Lung (tissue), 12 donors: ENCODE data around the gene TBX2. TPM values are rescaled to one million over a fixed set of nuclear protein-coding genes. Genes with fewer than 3 reads are reported as not detected.

Experiments used
- ATAC-seq: fragments of 200-7000 bp; cut with Tn5 transposase; one replicate; pipeline ENCODE4 v1.9.1; 2020; ENCODE audit warnings: moderate number of reproducible peaks; ENCODE audit not compliant: insufficient read depth, low FRiP score
- DNase-seq, 3 donors: peaks; one replicate each; pipeline ENCODE4 v3.0.0-alpha.2; 2013 to 2017
- H3K27ac ChIP-seq, 2 donors: one replicate each; pipeline ENCODE4 v1.5.1; 2013; ENCODE audit warnings: mild to moderate bottlenecking in 2 of 2, moderate library complexity in 2 of 2, control low read depth in 1 of 2, inconsistent platforms in 1 of 2, low read depth in 1 of 2, low read length in 1 of 2
- H3K27me3 ChIP-seq, 3 donors: one replicate each; pipeline ENCODE4 v1.5.1; 2013; ENCODE audit warnings: low read length in 2 of 3; ENCODE audit not compliant: control insufficient read depth in 3 of 3, insufficient read depth in 3 of 3
- H3K36me3 ChIP-seq, 4 donors: one replicate each; pipeline ENCODE4 v1.5.1; 2013; ENCODE audit warnings: low read length in 4 of 4, mild to moderate bottlenecking in 1 of 4, moderate library complexity in 1 of 4; ENCODE audit not compliant: control insufficient read depth in 4 of 4, insufficient read depth in 4 of 4
- H3K4me1 ChIP-seq, 5 donors: one replicate each; pipeline ENCODE4 v1.5.1; 2013; ENCODE audit warnings: low read length in 5 of 5, mild to moderate bottlenecking in 2 of 5, moderate library complexity in 1 of 5; ENCODE audit not compliant: control insufficient read depth in 5 of 5, insufficient read depth in 5 of 5
- H3K4me3 ChIP-seq: one replicate; pipeline ENCODE4 v1.5.1; 2013; ENCODE audit warnings: mild to moderate bottlenecking, control low read depth, moderate library complexity
- H3K9ac ChIP-seq, 2 donors: one replicate each; pipeline ENCODE4 v1.5.1; 2013; ENCODE audit warnings: low read length in 2 of 2, control low read depth in 1 of 2; ENCODE audit not compliant: insufficient read depth in 1 of 2
- H3K9me3 ChIP-seq, 4 donors: one replicate each; pipeline ENCODE4 v1.5.1; 2013; ENCODE audit warnings: low read length in 3 of 4, mild to moderate bottlenecking in 1 of 4, moderate library complexity in 1 of 4; ENCODE audit not compliant: control insufficient read depth in 4 of 4, insufficient read depth in 3 of 4
- WGBS, 2 donors: extraction: QIAGEN DNeasy Blood & Tissue Kit; methylation state at CpG; one replicate each; pipeline ENCODE4 v1.1.7; 2013; 5-methylcytosine and 5-hydroxymethylcytosine counted together
- polyA plus RNA-seq, 2 donors: library from polyadenylated mRNA; stranded (reverse); fragments of 200-250 nt; gene quantifications; one replicate each; pipeline ENCODE4 v1.2.1, GENCODE V29; 2013
- total RNA-seq, 2 donors: library from RNA; depleted of rRNA in 1 of 2; stranded (reverse); fragments of >200 nt in 1 of 2; gene quantifications; one replicate each; pipeline ENCODE4 v1.2.1, GENCODE V29; 2014 to 2021
- TF ChIP-seq, protein P1 (sequence below): IDR thresholded peaks from 2 replicates; pipeline ENCODE4 v1.5.1; 2012; ENCODE audit warnings: mild to moderate bottlenecking; ENCODE audit errors: control extremely low read depth, extremely low read depth
- donor health status: control.
- donor health status: control.
- donor health status: Bipolar disorder and iron deficiency.
- donor health status: healthy.
- donor health status: DM: yes; HTN: yes; CAD: no.

Gene TBX2
- total and polyA plus RNA-seq, 4 donors, result 44.5 to 155 (median 79.2) TPM

GRCh38 chr17:61422116-61422799 lies 22.6 kb downstream of the TBX2 start:
- Histone ChIP-seq H3K4me1 (peaks cover 0 to 14% (median 1%) of the 10 kb centered on the region in 5 donors), H3K4me3 (no peak overlapping the region), H3K27me3 (peaks cover 0 to 7% (median 4%) of the 10 kb centered on the region in 3 donors), H3K36me3 (no peaks in the 10 kb centered on the region), H3K27ac (no peak overlapping the region), H3K9ac (no peak overlapping the region), H3K9me3 (no peaks in the 10 kb centered on the region)
- no peak for DNase-seq
- TF ChIP-seq, protein P1, sequence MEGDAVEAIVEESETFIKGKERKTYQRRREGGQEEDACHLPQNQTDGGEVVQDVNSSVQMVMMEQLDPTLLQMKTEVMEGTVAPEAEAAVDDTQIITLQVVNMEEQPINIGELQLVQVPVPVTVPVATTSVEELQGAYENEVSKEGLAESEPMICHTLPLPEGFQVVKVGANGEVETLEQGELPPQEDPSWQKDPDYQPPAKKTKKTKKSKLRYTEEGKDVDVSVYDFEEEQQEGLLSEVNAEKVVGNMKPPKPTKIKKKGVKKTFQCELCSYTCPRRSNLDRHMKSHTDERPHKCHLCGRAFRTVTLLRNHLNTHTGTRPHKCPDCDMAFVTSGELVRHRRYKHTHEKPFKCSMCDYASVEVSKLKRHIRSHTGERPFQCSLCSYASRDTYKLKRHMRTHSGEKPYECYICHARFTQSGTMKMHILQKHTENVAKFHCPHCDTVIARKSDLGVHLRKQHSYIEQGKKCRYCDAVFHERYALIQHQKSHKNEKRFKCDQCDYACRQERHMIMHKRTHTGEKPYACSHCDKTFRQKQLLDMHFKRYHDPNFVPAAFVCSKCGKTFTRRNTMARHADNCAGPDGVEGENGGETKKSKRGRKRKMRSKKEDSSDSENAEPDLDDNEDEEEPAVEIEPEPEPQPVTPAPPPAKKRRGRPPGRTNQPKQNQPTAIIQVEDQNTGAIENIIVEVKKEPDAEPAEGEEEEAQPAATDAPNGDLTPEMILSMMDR, result no peak
- WGBS, 2 donors, result 67 to 80% methylated on average over 5 of the region's 5 CpGs
- ATAC-seq, result no peak

DNA sequence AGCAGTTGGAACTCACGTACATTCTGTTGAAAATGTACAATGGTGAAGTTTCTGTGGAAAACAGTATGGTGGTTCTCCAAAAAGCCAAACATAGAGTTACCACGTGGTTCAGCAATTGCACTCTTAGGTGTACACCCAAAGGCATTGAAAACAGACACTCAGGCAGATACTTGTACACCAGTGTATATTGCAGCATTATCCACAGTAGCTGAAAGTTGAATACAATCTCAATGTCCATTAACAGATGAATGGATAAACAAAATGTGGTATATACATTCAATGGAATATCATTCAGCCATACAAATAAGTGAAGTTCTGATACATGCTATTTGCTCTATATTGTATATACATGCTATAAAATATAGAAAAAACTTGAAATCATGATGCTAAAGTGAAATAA lies 23.2 kb downstream of the TBX2 start:
- no peaks in the 10 kb centered on the region for H3K9me3 ChIP-seq

GRCh38 chr17:61423967-61424649 lies 24.5 kb downstream of the TBX2 start:
- H3K27me3 ChIP-seq, result peaks cover 0 to 7% (median 4%) of the 10 kb centered on the region in 3 donors
- TF ChIP-seq, protein P1, result no peak
- no peak for DNase-seq
- no peak overlapping the region for H3K27ac ChIP-seq
- no peaks in the 10 kb centered on the region for H3K9me3 ChIP-seq
- H3K4me3 ChIP-seq, result no peak overlapping the region
- no peak for ATAC-seq
- 87 to 90% methylated on average over 10 of the region's 10 CpGs for WGBS, 2 donors
- H3K9ac ChIP-seq, result no peak overlapping the region
- peaks cover 0 to 12% (median 0%) of the 10 kb centered on the region in 5 donors for H3K4me1 ChIP-seq
- no peaks in the 10 kb centered on the region for H3K36me3 ChIP-seq

More for the DNA sequence above, 23.2 kb downstream of the TBX2 start:
- TF ChIP-seq, protein P1, result no peak
- ATAC-seq, result no peak
- WGBS, 2 donors, result 42 to 60% methylated on average over 2 of the region's 2 CpGs
- Histone ChIP-seq H3K27me3 (peaks cover 0 to 7% (median 4%) of the 10 kb centered on the region in 3 donors), H3K27ac (no peak overlapping the region), H3K9ac (no peak overlapping the region), H3K4me1 (peaks cover 0 to 12% (median 0%) of the 10 kb centered on the region in 5 donors), H3K4me3 (no peak overlapping the region), H3K36me3 (no peaks in the 10 kb centered on the region)
- DNase-seq, result no peak
